ENCODE results near the gene ACIN1. TPM values are rescaled to one million over a fixed set of nuclear protein-coding genes. Genes with fewer than 3 reads are reported as not detected.

The ACIN1 gene
- total and polyA plus RNA-seq, 2 of the 13 experiments (the other 11 are each of a cell fraction or from before 2014, with no cell fraction given) = 165 to 183 TPM

GRCh38 chr14:23033251-23033727, 61.6 kb downstream of the ACIN1 start (continued):
- no peak for TF ChIP-seq ZBTB1 (CRISPR knock-in tag; IDR thresholded peaks at IDR 0.05; ENCODE audit: borderline replicate concordance)
- TF ChIP-seq JUNB (CRISPR knock-in tag; IDR thresholded peaks at IDR 0.05; ENCODE audit: borderline replicate concordance) = no peak
- TF ChIP-seq, protein P1, sequence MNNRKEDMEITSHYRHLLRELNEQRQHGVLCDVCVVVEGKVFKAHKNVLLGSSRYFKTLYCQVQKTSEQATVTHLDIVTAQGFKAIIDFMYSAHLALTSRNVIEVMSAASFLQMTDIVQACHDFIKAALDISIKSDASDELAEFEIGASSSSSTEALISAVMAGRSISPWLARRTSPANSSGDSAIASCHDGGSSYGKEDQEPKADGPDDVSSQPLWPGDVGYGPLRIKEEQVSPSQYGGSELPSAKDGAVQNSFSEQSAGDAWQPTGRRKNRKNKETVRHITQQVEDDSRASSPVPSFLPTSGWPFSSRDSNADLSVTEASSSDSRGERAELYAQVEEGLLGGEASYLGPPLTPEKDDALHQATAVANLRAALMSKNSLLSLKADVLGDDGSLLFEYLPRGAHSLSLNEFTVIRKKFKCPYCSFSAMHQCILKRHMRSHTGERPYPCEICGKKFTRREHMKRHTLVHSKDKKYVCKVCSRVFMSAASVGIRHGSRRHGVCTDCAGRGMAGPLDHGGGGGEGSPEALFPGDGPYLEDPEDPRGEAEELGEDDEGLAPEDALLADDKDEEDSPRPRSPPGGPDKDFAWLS (CRISPR knock-in tag; IDR thresholded peaks at IDR 0.05; ENCODE audit: borderline replicate concordance) = no peak
- no peak for TF ChIP-seq ZNF276 (CRISPR knock-in tag; IDR thresholded peaks at IDR 0.05; ENCODE audit: low read depth)
- TF ChIP-seq POLR2AphosphoS2 (IDR thresholded peaks at IDR 0.05; ENCODE audit: low read depth, low read length) = no peak
- TF ChIP-seq ZNF205 (CRISPR knock-in tag; IDR thresholded peaks at IDR 0.05) = no peak
- TF ChIP-seq ZNF773 (CRISPR knock-in tag; IDR thresholded peaks at IDR 0.05; ENCODE audit: borderline replicate concordance) = no peak
- no peak for TF ChIP-seq FOXK1 (CRISPR knock-in tag; IDR thresholded peaks at IDR 0.05; ENCODE audit: borderline replicate concordance, low read depth)
- TF ChIP-seq HBP1 (CRISPR knock-in tag; IDR thresholded peaks at IDR 0.05; ENCODE audit: low read depth) = no peak
- TF ChIP-seq AKAP8 (CRISPR knock-in tag; IDR thresholded peaks at IDR 0.05) = peak; percentile 22; the same call in 1 of the 2 replicates
- TF ChIP-seq, protein P2, sequence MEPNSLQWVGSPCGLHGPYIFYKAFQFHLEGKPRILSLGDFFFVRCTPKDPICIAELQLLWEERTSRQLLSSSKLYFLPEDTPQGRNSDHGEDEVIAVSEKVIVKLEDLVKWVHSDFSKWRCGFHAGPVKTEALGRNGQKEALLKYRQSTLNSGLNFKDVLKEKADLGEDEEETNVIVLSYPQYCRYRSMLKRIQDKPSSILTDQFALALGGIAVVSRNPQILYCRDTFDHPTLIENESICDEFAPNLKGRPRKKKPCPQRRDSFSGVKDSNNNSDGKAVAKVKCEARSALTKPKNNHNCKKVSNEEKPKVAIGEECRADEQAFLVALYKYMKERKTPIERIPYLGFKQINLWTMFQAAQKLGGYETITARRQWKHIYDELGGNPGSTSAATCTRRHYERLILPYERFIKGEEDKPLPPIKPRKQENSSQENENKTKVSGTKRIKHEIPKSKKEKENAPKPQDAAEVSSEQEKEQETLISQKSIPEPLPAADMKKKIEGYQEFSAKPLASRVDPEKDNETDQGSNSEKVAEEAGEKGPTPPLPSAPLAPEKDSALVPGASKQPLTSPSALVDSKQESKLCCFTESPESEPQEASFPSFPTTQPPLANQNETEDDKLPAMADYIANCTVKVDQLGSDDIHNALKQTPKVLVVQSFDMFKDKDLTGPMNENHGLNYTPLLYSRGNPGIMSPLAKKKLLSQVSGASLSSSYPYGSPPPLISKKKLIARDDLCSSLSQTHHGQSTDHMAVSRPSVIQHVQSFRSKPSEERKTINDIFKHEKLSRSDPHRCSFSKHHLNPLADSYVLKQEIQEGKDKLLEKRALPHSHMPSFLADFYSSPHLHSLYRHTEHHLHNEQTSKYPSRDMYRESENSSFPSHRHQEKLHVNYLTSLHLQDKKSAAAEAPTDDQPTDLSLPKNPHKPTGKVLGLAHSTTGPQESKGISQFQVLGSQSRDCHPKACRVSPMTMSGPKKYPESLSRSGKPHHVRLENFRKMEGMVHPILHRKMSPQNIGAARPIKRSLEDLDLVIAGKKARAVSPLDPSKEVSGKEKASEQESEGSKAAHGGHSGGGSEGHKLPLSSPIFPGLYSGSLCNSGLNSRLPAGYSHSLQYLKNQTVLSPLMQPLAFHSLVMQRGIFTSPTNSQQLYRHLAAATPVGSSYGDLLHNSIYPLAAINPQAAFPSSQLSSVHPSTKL (CRISPR knock-in tag; IDR thresholded peaks at IDR 0.05) = no peak
- TF ChIP-seq REL (CRISPR knock-in tag; conservative IDR thresholded peaks at IDR 0.05) = no peak
- TF ChIP-seq ZNF138 (CRISPR knock-in tag; IDR thresholded peaks at IDR 0.05; ENCODE audit: low read depth) = no peak
- TF ChIP-seq, protein P3, sequence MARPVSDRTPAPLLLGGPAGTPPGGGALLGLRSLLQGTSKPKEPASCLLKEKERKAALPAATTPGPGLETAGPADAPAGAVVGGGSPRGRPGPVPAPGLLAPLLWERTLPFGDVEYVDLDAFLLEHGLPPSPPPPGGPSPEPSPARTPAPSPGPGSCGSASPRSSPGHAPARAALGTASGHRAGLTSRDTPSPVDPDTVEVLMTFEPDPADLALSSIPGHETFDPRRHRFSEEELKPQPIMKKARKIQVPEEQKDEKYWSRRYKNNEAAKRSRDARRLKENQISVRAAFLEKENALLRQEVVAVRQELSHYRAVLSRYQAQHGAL (CRISPR knock-in tag; IDR thresholded peaks at IDR 0.05; ENCODE audit: not compliant biosample characterization) = no peak
- TF ChIP-seq TARDBP (CRISPR knock-in tag; IDR thresholded peaks at IDR 0.05) = no peak
- no peak for TF ChIP-seq PAXIP1 (CRISPR knock-in tag; conservative IDR thresholded peaks at IDR 0.05)

All from HepG2 (cell line).